SK-N-SH treated with all-trans-retinoic acid at 6 μM for 48 hours (cell line): ENCODE measurements around the gene SPOCD1.

Experiments
- ATAC-seq: fragments of 200-7000 bp; cut with Tn5 transposase; 3 replicates; pipeline ENCODE4 v1.9.1; 2020; ENCODE audit warnings: mild to moderate bottlenecking, moderate library complexity
- BACH2 ChIP-seq: fragments of 250-450 bp; sonication (Bioruptor Pico); IDR thresholded peaks from 2 replicates; pipeline ENCODE4 v1.9.0; 2021; ENCODE audit warnings: mild to moderate bottlenecking, borderline replicate concordance
- CSDC2 ChIP-seq: fragments of 250-450 bp; sonication (Bioruptor Pico); IDR thresholded peaks from 2 replicates; pipeline ENCODE4 v1.5.0; 2020; ENCODE audit warnings: mild to moderate bottlenecking, moderate library complexity
- GLIS3 ChIP-seq: fragments of 250-450 bp; sonication (Bioruptor Pico); IDR thresholded peaks from 2 replicates; pipeline ENCODE4 v1.5.0; 2020; ENCODE audit warnings: mild to moderate bottlenecking, moderate library complexity
- ISL1 ChIP-seq: fragments of 250-450 bp; sonication (Bioruptor Pico); IDR thresholded peaks from 2 replicates; pipeline ENCODE4 v2.1.2; 2022; ENCODE audit warnings: mild to moderate bottlenecking, moderate library complexity
- OSR1 ChIP-seq: fragments of 250-450 bp; sonication (Bioruptor Pico); IDR thresholded peaks from 2 replicates; pipeline ENCODE4 v1.8.0; 2022; ENCODE audit warnings: moderate library complexity, mild to moderate bottlenecking, inconsistent platforms
- PPARA ChIP-seq: fragments of 250-450 bp; sonication (Bioruptor Pico); IDR thresholded peaks from 2 replicates; pipeline ENCODE4 v1.5.0; 2020; ENCODE audit warnings: mild to moderate bottlenecking, borderline replicate concordance
- RARB ChIP-seq: fragments of 250-450 bp; sonication (Bioruptor Pico); IDR thresholded peaks from 2 replicates; pipeline ENCODE4 v1.8.0; 2021; ENCODE audit warnings: mild to moderate bottlenecking, moderate library complexity
- ZC3H10 ChIP-seq: fragments of 250-450 bp; sonication (Bioruptor Pico); IDR thresholded peaks from 2 replicates; pipeline ENCODE4 v1.5.1; 2021; ENCODE audit warnings: mild to moderate bottlenecking, moderate library complexity
- ZFP3 ChIP-seq: fragments of 250-450 bp; sonication (Bioruptor Pico); IDR thresholded peaks from 2 replicates; pipeline ENCODE4 v1.5.0; 2020; ENCODE audit warnings: mild to moderate bottlenecking, moderate library complexity
- ZFP30 ChIP-seq: fragments of 450-650 bp; formaldehyde crosslinking; IDR thresholded peaks from 2 replicates; pipeline ENCODE4 v1.5.0; 2022; ENCODE audit warnings: mild to moderate bottlenecking, moderate library complexity
- ZNF565 ChIP-seq: fragments of 450-650 bp; formaldehyde crosslinking; conservative IDR thresholded peaks from 2 replicates; pipeline ENCODE4 v1.5.0; 2020; ENCODE audit warnings: low read depth, mild to moderate bottlenecking, moderate library complexity
- ZNF70 ChIP-seq: fragments of 450-650 bp; formaldehyde crosslinking; IDR thresholded peaks from 2 replicates; pipeline ENCODE4 v1.5.0; 2020; ENCODE audit warnings: mild to moderate bottlenecking, moderate library complexity
- ZNF8 ChIP-seq: fragments of 450-650 bp; formaldehyde crosslinking; IDR thresholded peaks from 2 replicates; pipeline ENCODE4 v1.5.0; 2020; ENCODE audit warnings: mild to moderate bottlenecking, moderate library complexity
- TF ChIP-seq, protein P1 (sequence below): fragments of 250-450 bp; sonication (Bioruptor Pico); IDR thresholded peaks from 2 replicates; pipeline ENCODE4 v1.5.0; 2020; ENCODE audit warnings: mild to moderate bottlenecking, moderate library complexity
- TF ChIP-seq, protein P2 (sequence below): fragments of 250-450 bp; sonication (Bioruptor Pico); IDR thresholded peaks from 2 replicates; pipeline ENCODE4 v1.5.1; 2021; ENCODE audit warnings: mild to moderate bottlenecking, moderate library complexity
- TF ChIP-seq, protein P3 (sequence below): fragments of 250-450 bp; sonication (Bioruptor Pico); IDR thresholded peaks from 2 replicates; pipeline ENCODE4 v1.8.0; 2021; ENCODE audit warnings: low read depth, mild to moderate bottlenecking, moderate library complexity, borderline replicate concordance

SPOCD1 gene

DNA sequence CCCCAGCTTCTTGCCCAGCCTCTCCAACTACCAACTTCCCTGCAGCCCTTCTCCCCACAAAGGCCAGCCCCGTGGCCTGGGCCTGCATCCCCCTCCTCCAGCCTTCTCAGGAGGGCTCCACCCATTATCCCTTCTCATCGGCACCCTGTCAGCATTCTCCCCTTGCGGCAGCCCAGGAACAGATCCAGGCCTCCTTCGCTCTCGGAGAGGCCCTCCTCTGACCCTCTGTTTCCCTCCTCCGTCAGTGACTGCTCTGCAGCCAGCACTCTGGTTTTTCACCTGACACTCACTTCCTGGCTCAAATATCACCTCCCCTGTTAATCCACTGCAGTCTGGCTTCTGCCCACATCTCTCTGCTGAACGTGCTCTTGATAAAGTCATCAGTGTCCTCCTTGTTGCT lies 69.1 kb downstream of the SPOCD1 start (continued):
- TF ChIP-seq, protein P1, sequence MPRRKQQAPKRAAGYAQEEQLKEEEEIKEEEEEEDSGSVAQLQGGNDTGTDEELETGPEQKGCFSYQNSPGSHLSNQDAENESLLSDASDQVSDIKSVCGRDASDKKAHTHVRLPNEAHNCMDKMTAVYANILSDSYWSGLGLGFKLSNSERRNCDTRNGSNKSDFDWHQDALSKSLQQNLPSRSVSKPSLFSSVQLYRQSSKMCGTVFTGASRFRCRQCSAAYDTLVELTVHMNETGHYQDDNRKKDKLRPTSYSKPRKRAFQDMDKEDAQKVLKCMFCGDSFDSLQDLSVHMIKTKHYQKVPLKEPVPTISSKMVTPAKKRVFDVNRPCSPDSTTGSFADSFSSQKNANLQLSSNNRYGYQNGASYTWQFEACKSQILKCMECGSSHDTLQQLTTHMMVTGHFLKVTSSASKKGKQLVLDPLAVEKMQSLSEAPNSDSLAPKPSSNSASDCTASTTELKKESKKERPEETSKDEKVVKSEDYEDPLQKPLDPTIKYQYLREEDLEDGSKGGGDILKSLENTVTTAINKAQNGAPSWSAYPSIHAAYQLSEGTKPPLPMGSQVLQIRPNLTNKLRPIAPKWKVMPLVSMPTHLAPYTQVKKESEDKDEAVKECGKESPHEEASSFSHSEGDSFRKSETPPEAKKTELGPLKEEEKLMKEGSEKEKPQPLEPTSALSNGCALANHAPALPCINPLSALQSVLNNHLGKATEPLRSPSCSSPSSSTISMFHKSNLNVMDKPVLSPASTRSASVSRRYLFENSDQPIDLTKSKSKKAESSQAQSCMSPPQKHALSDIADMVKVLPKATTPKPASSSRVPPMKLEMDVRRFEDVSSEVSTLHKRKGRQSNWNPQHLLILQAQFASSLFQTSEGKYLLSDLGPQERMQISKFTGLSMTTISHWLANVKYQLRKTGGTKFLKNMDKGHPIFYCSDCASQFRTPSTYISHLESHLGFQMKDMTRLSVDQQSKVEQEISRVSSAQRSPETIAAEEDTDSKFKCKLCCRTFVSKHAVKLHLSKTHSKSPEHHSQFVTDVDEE (CRISPR knock-in tag): no peak
- TF ChIP-seq BACH2 (no peak), OSR1 (no peak), GLIS3 (CRISPR knock-in tag) (no peak), RARB (no peak), ZNF565 (CRISPR knock-in tag) (no peak), PPARA (CRISPR knock-in tag) (no peak)
- TF ChIP-seq, protein P2, sequence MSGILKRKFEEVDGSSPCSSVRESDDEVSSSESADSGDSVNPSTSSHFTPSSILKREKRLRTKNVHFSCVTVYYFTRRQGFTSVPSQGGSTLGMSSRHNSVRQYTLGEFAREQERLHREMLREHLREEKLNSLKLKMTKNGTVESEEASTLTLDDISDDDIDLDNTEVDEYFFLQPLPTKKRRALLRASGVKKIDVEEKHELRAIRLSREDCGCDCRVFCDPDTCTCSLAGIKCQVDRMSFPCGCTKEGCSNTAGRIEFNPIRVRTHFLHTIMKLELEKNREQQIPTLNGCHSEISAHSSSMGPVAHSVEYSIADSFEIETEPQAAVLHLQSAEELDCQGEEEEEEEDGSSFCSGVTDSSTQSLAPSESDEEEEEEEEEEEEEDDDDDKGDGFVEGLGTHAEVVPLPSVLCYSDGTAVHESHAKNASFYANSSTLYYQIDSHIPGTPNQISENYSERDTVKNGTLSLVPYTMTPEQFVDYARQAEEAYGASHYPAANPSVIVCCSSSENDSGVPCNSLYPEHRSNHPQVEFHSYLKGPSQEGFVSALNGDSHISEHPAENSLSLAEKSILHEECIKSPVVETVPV: no peak

DNA sequence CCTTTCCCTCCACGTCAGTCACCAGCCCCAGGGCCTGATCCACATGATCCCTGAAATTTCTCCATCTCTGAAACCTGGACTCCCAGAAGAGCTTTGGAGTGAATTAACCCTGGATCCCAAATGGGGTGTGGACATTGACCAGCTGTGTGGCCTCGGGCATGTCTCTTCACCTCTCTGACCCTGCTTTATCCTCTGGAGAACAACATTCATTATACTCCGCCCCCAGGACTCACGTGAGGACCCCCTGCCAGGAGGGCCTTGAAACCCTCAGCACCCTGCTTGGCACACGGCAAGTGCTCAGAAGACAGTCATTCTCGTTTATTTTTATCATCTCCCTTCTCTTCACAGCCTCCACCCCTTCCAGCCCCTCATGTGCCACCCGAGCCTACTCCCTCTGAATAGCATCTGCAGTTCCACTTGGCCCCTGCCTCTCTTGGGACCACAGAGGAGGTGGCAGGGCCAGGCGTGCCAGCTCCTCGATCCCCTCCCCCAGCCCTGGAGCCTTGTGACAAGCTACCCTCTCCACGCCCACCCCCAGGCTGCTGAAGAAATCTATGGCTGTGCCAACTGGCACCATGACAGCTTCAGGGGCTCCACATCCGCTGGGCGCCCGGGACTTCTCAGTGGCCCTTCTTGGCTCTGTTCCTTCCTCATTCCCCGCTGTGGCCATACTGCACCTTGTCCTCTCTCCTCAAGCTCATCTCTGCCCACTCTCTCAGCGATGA lies 69.7 kb downstream of the SPOCD1 start:
- peak; percentile 5; the same call in 1 of the 3 replicates for ATAC-seq
- TF ChIP-seq ZNF70 (CRISPR knock-in tag): no peak
- TF ChIP-seq ZNF565 (CRISPR knock-in tag): no peak
- no peak for TF ChIP-seq ZFP3 (CRISPR knock-in tag)
- no peak for TF ChIP-seq ISL1 (CRISPR knock-in tag)
- TF ChIP-seq RARB: no peak
- no peak for TF ChIP-seq ZNF8 (CRISPR knock-in tag)

DNA sequence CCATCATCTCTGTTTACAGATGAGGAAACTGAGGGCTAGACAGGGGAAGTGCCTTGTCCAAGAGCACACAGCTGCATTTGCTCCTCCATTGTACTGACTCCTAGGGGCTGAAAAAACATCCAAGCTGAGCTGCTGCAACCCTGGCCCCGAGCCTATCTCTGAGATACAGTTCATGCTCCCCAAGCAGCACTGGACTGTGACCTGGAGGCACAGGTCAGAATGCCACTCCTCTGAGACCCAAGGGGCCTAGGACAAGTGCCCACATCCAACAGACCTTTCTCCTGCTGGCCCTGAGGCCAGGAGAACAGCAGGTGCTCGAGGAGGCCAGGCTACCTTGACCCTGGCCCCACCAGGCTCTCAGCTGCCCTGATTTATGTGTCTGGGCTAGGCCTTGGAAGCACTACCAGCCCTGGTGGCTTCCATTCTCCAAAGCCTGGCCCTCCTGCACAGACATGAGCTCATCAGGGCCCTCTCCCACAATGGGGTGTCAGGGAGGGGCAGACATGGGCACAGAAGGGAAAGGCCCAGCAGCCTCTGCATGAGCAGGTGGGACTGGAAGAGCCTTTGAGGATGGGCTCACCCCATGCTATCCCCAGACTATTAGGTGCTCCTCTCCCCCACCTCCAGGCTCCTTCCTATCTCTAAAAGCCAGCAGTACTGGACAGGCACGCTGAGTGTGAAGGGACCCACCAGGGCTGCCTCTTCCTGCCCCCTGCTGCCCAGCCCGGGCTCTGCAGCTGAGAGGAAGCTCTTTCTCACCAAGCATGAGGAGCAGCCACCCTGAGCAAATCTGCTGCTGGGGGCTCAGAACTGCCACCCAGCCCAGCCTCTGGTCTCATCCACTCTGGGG lies 70.5 kb downstream of the SPOCD1 start:
- TF ChIP-seq ZNF70 (CRISPR knock-in tag) (no peak), CSDC2 (CRISPR knock-in tag) (no peak), OSR1 (no peak), ZFP30 (no peak), GLIS3 (CRISPR knock-in tag) (no peak), ZNF8 (CRISPR knock-in tag) (no peak), ZC3H10 (no peak)
- TF ChIP-seq, protein P2: no peak
- TF ChIP-seq, protein P1 (CRISPR knock-in tag): no peak
- TF ChIP-seq, protein P3, sequence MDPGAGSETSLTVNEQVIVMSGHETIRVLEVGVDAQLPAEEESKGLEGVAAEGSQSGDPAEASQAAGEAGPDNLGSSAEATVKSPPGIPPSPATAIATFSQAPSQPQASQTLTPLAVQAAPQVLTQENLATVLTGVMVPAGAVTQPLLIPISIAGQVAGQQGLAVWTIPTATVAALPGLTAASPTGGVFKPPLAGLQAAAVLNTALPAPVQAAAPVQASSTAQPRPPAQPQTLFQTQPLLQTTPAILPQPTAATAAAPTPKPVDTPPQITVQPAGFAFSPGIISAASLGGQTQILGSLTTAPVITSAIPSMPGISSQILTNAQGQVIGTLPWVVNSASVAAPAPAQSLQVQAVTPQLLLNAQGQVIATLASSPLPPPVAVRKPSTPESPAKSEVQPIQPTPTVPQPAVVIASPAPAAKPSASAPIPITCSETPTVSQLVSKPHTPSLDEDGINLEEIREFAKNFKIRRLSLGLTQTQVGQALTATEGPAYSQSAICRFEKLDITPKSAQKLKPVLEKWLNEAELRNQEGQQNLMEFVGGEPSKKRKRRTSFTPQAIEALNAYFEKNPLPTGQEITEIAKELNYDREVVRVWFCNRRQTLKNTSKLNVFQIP (CRISPR knock-in tag): no peak
- peak; percentile 97 for ATAC-seq
